KMS-11 (cell line): Measurements from ENCODE around the gene SPECC1.

Experiments used
- H2AFZ ChIP-seq: fragments of 200-600 bp; sonication (generic); 2 replicates; pipeline ENCODE4 v1.6.1; 2016; ENCODE audit warnings: antibody characterized with exemption, mixed run types, low read depth
- H3K27ac ChIP-seq: fragments of 200-600 bp; sonication (generic); 2 replicates; pipeline ENCODE4 v1.6.1; 2016; ENCODE audit warnings: mild to moderate bottlenecking, mixed run types
- H3K27me3 ChIP-seq: fragments of 200-600 bp; sonication (generic); 2 replicates; pipeline ENCODE4 v1.6.1; 2017; ENCODE audit warnings: mild to moderate bottlenecking, low read depth, mixed run types, moderate library complexity; ENCODE audit not compliant: insufficient read depth
- H3K36me3 ChIP-seq: fragments of 200-600 bp; sonication (generic); 2 replicates; pipeline ENCODE4 v1.6.1; 2017; ENCODE audit warnings: mild to moderate bottlenecking, mixed run types; ENCODE audit not compliant: insufficient read depth
- H3K4me1 ChIP-seq: fragments of 200-600 bp; sonication (generic); 2 replicates; pipeline ENCODE4 v1.6.1; 2016; ENCODE audit warnings: mild to moderate bottlenecking, low read depth, mixed run types; ENCODE audit not compliant: poor library complexity, severe bottlenecking
- H3K4me2 ChIP-seq: fragments of 200-600 bp; sonication (generic); 2 replicates; pipeline ENCODE4 v1.7.0; 2016; ENCODE audit warnings: mild to moderate bottlenecking, mixed run types
- H3K4me3 ChIP-seq: fragments of 200-600 bp; sonication (generic); IDR thresholded peaks from 2 replicates; pipeline ENCODE4 v1.6.1; 2017; ENCODE audit warnings: low read depth, low read length, mixed read lengths; ENCODE audit not compliant: insufficient read depth
- H3K79me2 ChIP-seq: fragments of 200-600 bp; sonication (generic); 2 replicates; pipeline ENCODE4 v1.6.1; 2016; ENCODE audit warnings: low read depth, mixed run types; ENCODE audit not compliant: insufficient read depth
- H3K9ac ChIP-seq: fragments of 200-600 bp; sonication (generic); 2 replicates; pipeline ENCODE4 v1.6.1; 2016; ENCODE audit warnings: mild to moderate bottlenecking, mixed run types
- H4K20me1 ChIP-seq: fragments of 200-600 bp; sonication (generic); 2 replicates; pipeline ENCODE4 v1.6.1; 2016; ENCODE audit warnings: mild to moderate bottlenecking, mixed run types; ENCODE audit not compliant: insufficient read depth
- CTCF ChIP-seq: fragments of 200-600 bp; sonication (generic); conservative IDR thresholded peaks from 2 replicates; pipeline ENCODE4 v1.6.1; 2017; ENCODE audit warnings: low read depth, mild to moderate bottlenecking, antibody characterized with exemption, low read length, moderate library complexity, mixed read lengths

SPECC1 gene

DNA sequence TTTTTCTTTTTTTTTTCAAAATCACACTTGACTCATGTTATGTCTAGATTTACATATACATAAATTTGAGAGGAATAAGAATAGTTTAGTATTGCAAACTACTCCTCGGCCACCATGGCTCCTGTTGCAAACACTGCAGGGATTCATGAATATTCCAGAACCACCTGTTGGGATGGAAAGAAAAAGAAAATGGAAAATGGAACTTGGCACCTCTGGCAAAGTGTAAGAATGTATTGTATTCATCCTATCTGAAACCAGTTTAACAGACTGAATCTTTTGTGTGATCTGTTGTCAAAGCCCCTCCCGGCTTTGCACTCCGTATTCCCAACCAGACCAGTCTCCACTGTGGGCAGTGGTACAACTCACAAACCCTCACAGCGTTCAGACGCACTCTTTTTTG is 124.4 kb downstream of the SPECC1 start:
- no peaks in the 10 kb centered on the region for H3K27me3 ChIP-seq
- H3K36me3 ChIP-seq = no peaks in the 10 kb centered on the region
- H3K4me1 ChIP-seq = no peaks in the 10 kb centered on the region
- TF ChIP-seq CTCF = no peak
- no peak overlapping the region for H3K4me3 ChIP-seq
- H4K20me1 ChIP-seq = no peaks in the 10 kb centered on the region
- H3K27ac ChIP-seq = no peak overlapping the region
- no peak overlapping the region for H2AFZ ChIP-seq
- no peak overlapping the region for H3K4me2 ChIP-seq
- no peaks in the 10 kb centered on the region for H3K79me2 ChIP-seq
- no peak overlapping the region for H3K9ac ChIP-seq

DNA sequence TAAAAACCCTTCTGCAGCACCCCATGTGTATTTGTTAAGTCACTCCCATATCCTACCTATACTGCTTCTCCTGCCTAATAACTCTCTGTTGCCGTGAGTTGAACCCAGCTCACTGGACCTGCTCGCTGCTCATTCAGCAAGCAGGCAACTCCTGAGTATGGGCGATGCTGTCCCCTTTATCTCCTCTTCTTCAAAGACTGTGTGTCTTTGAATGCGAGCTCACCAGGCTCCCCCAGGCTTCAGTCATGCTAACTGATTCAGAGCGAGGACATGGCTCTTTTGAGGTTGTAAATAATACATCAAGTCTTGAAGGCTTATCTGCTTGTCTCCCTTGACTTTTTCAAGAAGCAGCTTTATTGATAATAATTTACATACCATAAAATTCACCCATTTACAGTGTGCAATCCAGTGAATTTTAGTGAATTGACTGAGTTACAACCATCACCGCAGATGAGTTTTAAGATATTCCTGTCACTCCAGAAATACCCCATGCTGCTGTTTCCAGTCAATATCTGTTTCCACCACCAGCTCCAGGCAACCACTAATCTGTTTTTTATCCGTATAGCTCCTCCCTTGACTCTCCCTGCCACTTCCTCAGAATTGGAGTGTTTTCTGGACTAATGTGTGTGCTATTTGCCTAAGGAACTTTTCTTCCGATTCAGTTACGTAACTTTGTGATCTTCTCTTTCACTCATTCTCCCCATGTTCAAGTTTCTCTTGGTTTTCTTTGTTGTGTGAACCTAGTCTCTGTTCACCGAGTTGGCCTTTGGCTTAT is 132.2 kb downstream of the SPECC1 start:
- no peak for TF ChIP-seq CTCF
- Histone ChIP-seq H3K4me3 (no peak overlapping the region), H3K4me2 (no peak overlapping the region), H3K79me2 (no peaks in the 10 kb centered on the region), H3K36me3 (no peaks in the 10 kb centered on the region), H3K27ac (no peak overlapping the region), H2AFZ (no peak overlapping the region), H3K4me1 (no peaks in the 10 kb centered on the region), H4K20me1 (no peaks in the 10 kb centered on the region), H3K27me3 (no peaks in the 10 kb centered on the region), H3K9ac (no peak overlapping the region)

DNA sequence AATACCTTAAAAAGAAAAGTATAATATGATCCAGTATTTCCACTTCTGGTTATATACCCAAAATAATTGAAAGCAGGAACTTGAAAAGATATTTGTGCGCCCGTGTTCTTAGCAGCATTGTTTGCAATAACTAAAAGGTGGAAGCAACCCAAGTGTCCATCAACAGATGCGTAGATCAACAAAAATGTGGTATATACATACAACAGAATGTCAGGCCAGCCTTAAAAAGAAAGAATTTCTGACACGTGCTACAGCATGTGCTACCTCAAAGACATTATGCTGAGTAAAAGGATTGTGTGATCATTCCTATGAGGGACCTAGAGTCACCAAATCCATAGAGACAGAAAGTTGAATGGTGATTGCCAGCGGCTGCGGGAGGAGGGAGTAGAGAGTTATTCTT is 133.1 kb downstream of the SPECC1 start:
- Histone ChIP-seq H3K4me1 (no peaks in the 10 kb centered on the region), H4K20me1 (no peaks in the 10 kb centered on the region), H3K4me3 (no peak overlapping the region), H3K27me3 (no peaks in the 10 kb centered on the region), H3K9ac (no peak overlapping the region), H3K4me2 (no peak overlapping the region), H3K27ac (no peak overlapping the region), H3K79me2 (no peaks in the 10 kb centered on the region), H3K36me3 (no peaks in the 10 kb centered on the region), H2AFZ (no peak overlapping the region)
- no peak for TF ChIP-seq CTCF

GRCh38 chr17:20143740-20144139 is 134.6 kb downstream of the SPECC1 start:
- H3K4me1 ChIP-seq = no peaks in the 10 kb centered on the region
- H3K27me3 ChIP-seq = no peaks in the 10 kb centered on the region
- H2AFZ ChIP-seq = no peak overlapping the region
- no peak for TF ChIP-seq CTCF
- H3K4me2 ChIP-seq = no peak overlapping the region
- no peaks in the 10 kb centered on the region for H4K20me1 ChIP-seq
- no peaks in the 10 kb centered on the region for H3K79me2 ChIP-seq
- H3K4me3 ChIP-seq = no peak overlapping the region
- no peak overlapping the region for H3K9ac ChIP-seq
- H3K36me3 ChIP-seq = no peaks in the 10 kb centered on the region
- no peak overlapping the region for H3K27ac ChIP-seq
